Mesenchymal stem cell (in vitro differentiated cells and primary cell): ENCODE measurements around the gene CYSTM1.

Source experiments
- DNase-seq: peaks from one replicate; pipeline ENCODE4 v3.0.0-alpha.2; 2013
- H2AFZ ChIP-seq: one replicate; pipeline ENCODE4 v1.6.1; 2013; ENCODE audit warnings: low read depth, mild to moderate bottlenecking, control low read depth, inconsistent platforms, low read length, moderate library complexity
- H2AK5ac ChIP-seq: 2 replicates; pipeline ENCODE4 v1.6.1; 2013; ENCODE audit warnings: low read length, moderate library complexity, mild to moderate bottlenecking, inconsistent platforms; ENCODE audit not compliant: severe bottlenecking
- H2BK120ac ChIP-seq: one replicate; pipeline ENCODE4 v1.6.1; 2013; ENCODE audit warnings: low read depth, mild to moderate bottlenecking, inconsistent platforms, low read length, moderate library complexity
- H2BK12ac ChIP-seq, 2 experiments: one replicate each; pipeline ENCODE4 v1.6.1; 2013; ENCODE audit warnings: inconsistent platforms in 2 of 2, low read length in 2 of 2, mild to moderate bottlenecking in 2 of 2, moderate library complexity in 2 of 2, control low read depth in 1 of 2
- H2BK15ac ChIP-seq: one replicate; pipeline ENCODE4 v1.6.1; 2013; ENCODE audit warnings: mild to moderate bottlenecking, low read depth, inconsistent platforms; ENCODE audit not compliant: poor library complexity, severe bottlenecking
- H2BK5ac ChIP-seq: 2 replicates; pipeline ENCODE4 v1.6.1; 2013; ENCODE audit warnings: low read depth, mild to moderate bottlenecking, low read length, control low read depth, inconsistent platforms; ENCODE audit not compliant: poor library complexity, severe bottlenecking
- H3K14ac ChIP-seq, 2 experiments: one replicate each; pipeline ENCODE4 v1.6.1; 2013; ENCODE audit warnings: inconsistent platforms in 2 of 2, low read length in 2 of 2, control low read depth in 1 of 2, mild to moderate bottlenecking in 1 of 2, moderate library complexity in 1 of 2
- H3K18ac ChIP-seq, 2 experiments: one replicate each; pipeline ENCODE4 v1.6.1; 2013; ENCODE audit warnings: inconsistent platforms in 2 of 2, low read length in 2 of 2, control low read depth in 1 of 2, low read depth in 1 of 2, mild to moderate bottlenecking in 1 of 2
- H3K23ac ChIP-seq, 2 experiments: one replicate each; pipeline ENCODE4 v1.6.1; 2013; ENCODE audit warnings: inconsistent platforms in 2 of 2, low read length in 2 of 2, mild to moderate bottlenecking in 2 of 2, moderate library complexity in 2 of 2, control low read depth in 1 of 2
- H3K27ac ChIP-seq: 2 replicates; pipeline ENCODE4 v1.5.1; 2013; ENCODE audit warnings: mild to moderate bottlenecking, moderate library complexity, low read length, control low read depth, inconsistent platforms; ENCODE audit not compliant: poor library complexity, severe bottlenecking
- H3K27me3 ChIP-seq, 2 experiments: 2 replicates each; pipeline versions ENCODE4 v1.6.1 to v1.7.0; 2013; ENCODE audit warnings: low read length in 2 of 2, mild to moderate bottlenecking in 2 of 2, moderate library complexity in 2 of 2, control low read depth in 1 of 2, inconsistent platforms in 1 of 2; ENCODE audit not compliant: control insufficient read depth in 1 of 2, insufficient read depth in 1 of 2
- H3K36me3 ChIP-seq, 2 experiments: 2 replicates each; pipeline versions ENCODE4 v1.6.1 to v1.7.0; 2013; ENCODE audit warnings: low read length in 2 of 2, control low read depth in 1 of 2, inconsistent platforms in 1 of 2, low read depth in 1 of 2, mild to moderate bottlenecking in 1 of 2; ENCODE audit not compliant: insufficient read depth in 2 of 2, control insufficient read depth in 1 of 2
- H3K4ac ChIP-seq, 2 experiments: one replicate each; pipeline ENCODE4 v1.6.1; 2013; ENCODE audit warnings: inconsistent platforms in 2 of 2, low read length in 2 of 2, mild to moderate bottlenecking in 2 of 2, moderate library complexity in 2 of 2, control low read depth in 1 of 2, low read depth in 1 of 2
- H3K4me1 ChIP-seq: 2 replicates; pipeline ENCODE4 v1.6.1; 2013; ENCODE audit warnings: low read depth, low read length, control low read depth; ENCODE audit not compliant: control insufficient read depth, insufficient read depth
- H3K4me2 ChIP-seq: 2 replicates; pipeline ENCODE4 v1.6.1; 2013; ENCODE audit warnings: low read length, mild to moderate bottlenecking, inconsistent platforms; ENCODE audit not compliant: poor library complexity, severe bottlenecking
- H3K4me3 ChIP-seq, 2 experiments: 2 replicates each; pipeline versions ENCODE4 v1.5.1 to v1.7.0; 2013; ENCODE audit warnings: low read length in 2 of 2, mild to moderate bottlenecking in 2 of 2, control low read depth in 1 of 2, low read depth in 1 of 2; ENCODE audit not compliant: insufficient read depth in 1 of 2
- H3K79me1 ChIP-seq: replicated peaks from 2 replicates; pipeline ENCODE4 v1.6.1; 2013; ENCODE audit warnings: mild to moderate bottlenecking, control low read depth, low read length, inconsistent platforms; ENCODE audit not compliant: poor library complexity, severe bottlenecking
- H3K9ac ChIP-seq: 2 replicates; pipeline ENCODE4 v1.7.0; 2013; ENCODE audit warnings: mild to moderate bottlenecking, low read length, moderate library complexity
- H3K9me3 ChIP-seq: 2 replicates; pipeline ENCODE4 v1.7.0; 2013; ENCODE audit warnings: mild to moderate bottlenecking, low read length; ENCODE audit not compliant: control insufficient read depth
- H4K8ac ChIP-seq: one replicate; pipeline ENCODE4 v1.6.1; 2013; ENCODE audit warnings: inconsistent platforms, mild to moderate bottlenecking, low read length, moderate library complexity
- H4K91ac ChIP-seq: one replicate; pipeline ENCODE4 v1.6.1; 2013; ENCODE audit warnings: mild to moderate bottlenecking, low read length, inconsistent platforms
- WGBS: methylation state at CpG from one replicate; pipeline ENCODE4 v1.1.7; 2013; ENCODE audit warnings: mixed read lengths; 5-methylcytosine and 5-hydroxymethylcytosine counted together

Gene CYSTM1

GRCh38 chr5:140150201-140150600 is 24.8 kb upstream of the CYSTM1 start:
- Histone ChIP-seq H2AK5ac (no peak overlapping the region), H3K9ac (no peak overlapping the region), H3K27me3 (peaks cover 0 to 64% of the 10 kb centered on the region in 2 experiments), H3K4ac (no peak overlapping the region), H3K36me3 (no peaks in the 10 kb centered on the region), H3K4me3 (no peak overlapping the region), H3K23ac (no peak overlapping the region), H3K14ac (no peak overlapping the region), H3K27ac (no peak overlapping the region), H3K4me2 (no peak overlapping the region), H3K4me1 (peaks cover 12% of the 10 kb centered on the region), H2BK5ac (no peak overlapping the region), H3K9me3 (no peaks in the 10 kb centered on the region), H2BK15ac (no peak overlapping the region), H4K91ac (no peak overlapping the region), H2BK120ac (no peak overlapping the region), H2BK12ac (no peak overlapping the region), H4K8ac (no peak overlapping the region), H3K79me1 (peaks cover 13% of the 10 kb centered on the region), H3K18ac (no peak overlapping the region), H2AFZ (no peak overlapping the region)
- DNase-seq, result no peak
- 100% methylated on average over 2 of the region's 2 CpGs for WGBS

DNA sequence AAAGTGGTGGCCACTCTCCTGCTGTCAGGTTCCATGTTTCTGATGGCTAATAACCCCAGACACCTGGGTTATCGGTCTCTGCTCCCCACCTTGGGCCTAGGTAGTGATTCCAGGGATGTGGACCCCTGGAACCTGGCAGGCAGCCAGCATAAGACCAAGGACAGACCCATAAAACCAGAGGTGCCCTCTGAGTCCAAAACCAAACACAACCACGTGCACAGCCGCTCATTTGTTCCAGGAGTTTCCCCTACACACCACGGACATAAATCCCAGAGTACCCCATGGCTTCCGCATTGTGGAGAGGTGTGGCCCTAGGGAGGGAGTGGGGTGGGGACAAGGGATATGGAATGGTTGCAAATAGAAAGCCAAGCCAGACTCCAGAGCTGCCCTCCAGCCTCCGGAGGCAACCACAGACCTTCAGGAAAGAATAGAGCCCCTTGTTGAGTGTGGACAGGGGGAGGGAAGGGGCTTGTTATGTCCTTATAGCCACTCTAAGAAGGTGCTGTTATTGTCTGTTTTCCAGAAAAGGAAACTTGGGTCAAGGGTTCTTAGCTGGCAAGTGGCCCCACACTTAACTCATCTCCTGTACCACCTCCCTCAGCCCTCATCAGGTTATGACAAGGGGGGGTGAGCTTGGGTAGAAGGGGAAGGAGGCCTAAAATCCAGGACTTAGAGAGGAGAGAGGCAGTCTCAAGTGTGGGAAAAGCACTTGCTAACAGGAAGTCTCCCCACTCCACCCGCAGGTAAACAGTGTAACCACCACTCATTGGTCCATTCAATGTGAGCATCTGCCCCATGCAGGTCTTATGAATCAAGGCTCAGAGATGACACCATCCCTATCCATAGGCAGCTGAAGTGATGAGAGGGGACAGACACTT is 23.6 kb upstream of the CYSTM1 start:
- no peak overlapping the region for H3K4ac ChIP-seq
- no peak for DNase-seq
- H2AFZ ChIP-seq, result no peak overlapping the region
- H2BK120ac ChIP-seq, result no peak overlapping the region
- peaks cover 0 to 55% of the 10 kb centered on the region in 2 experiments for H3K27me3 ChIP-seq
- no peak overlapping the region for H3K4me3 ChIP-seq
- peaks cover 9% of the 10 kb centered on the region for H3K79me1 ChIP-seq
- H2BK15ac ChIP-seq, result no peak overlapping the region
- no peak overlapping the region for H2AK5ac ChIP-seq
- no peak overlapping the region for H2BK12ac ChIP-seq
- peaks cover 2% of the 10 kb centered on the region for H3K4me1 ChIP-seq
- H4K8ac ChIP-seq, result no peak overlapping the region
- H3K14ac ChIP-seq, result no peak overlapping the region
- H3K4me2 ChIP-seq, result no peak overlapping the region
- WGBS, result 90% methylated on average over 5 of the region's 7 CpGs
- H3K36me3 ChIP-seq, result no peaks in the 10 kb centered on the region
- no peaks in the 10 kb centered on the region for H3K9me3 ChIP-seq
- H2BK5ac ChIP-seq, result no peak overlapping the region
- H3K9ac ChIP-seq, result no peak overlapping the region
- H3K27ac ChIP-seq, result no peak overlapping the region
- H3K23ac ChIP-seq, result no peak overlapping the region
- H3K18ac ChIP-seq, result no peak overlapping the region
- no peak overlapping the region for H4K91ac ChIP-seq

- no peak overlapping the region for H3K4me2 ChIP-seq
- no peak overlapping the region for H3K9ac ChIP-seq
- no peaks in the 10 kb centered on the region for H3K9me3 ChIP-seq
- H3K4me1 ChIP-seq, result peaks cover under 1% of the 10 kb centered on the region
- H2BK120ac ChIP-seq, result no peak overlapping the region
- H3K36me3 ChIP-seq, result no peaks in the 10 kb centered on the region
- H3K23ac ChIP-seq, result no peak overlapping the region
- no peak overlapping the region for H4K91ac ChIP-seq
- H3K18ac ChIP-seq, result no peak overlapping the region
- H4K8ac ChIP-seq, result no peak overlapping the region
- no peak overlapping the region for H2AFZ ChIP-seq
- H2BK12ac ChIP-seq, result no peak overlapping the region
- H3K79me1 ChIP-seq, result peaks cover 9% of the 10 kb centered on the region
- H3K27ac ChIP-seq, result no peak overlapping the region
- H3K14ac ChIP-seq, result no peak overlapping the region
- no peak overlapping the region for H2BK5ac ChIP-seq
- no peak overlapping the region for H3K4me3 ChIP-seq
- WGBS, result 65% methylated on average over 21 of the region's 23 CpGs
- H2BK15ac ChIP-seq, result no peak overlapping the region
- no peak overlapping the region for H3K4ac ChIP-seq
- H3K27me3 ChIP-seq, result peaks cover 0 to 45% of the 10 kb centered on the region in 2 experiments
- DNase-seq, result no peak
- H2AK5ac ChIP-seq, result no peak overlapping the region
These were observed 22.7 kb upstream of the CYSTM1 start for GRCh38 chr5:140152022-140152999.

DNA sequence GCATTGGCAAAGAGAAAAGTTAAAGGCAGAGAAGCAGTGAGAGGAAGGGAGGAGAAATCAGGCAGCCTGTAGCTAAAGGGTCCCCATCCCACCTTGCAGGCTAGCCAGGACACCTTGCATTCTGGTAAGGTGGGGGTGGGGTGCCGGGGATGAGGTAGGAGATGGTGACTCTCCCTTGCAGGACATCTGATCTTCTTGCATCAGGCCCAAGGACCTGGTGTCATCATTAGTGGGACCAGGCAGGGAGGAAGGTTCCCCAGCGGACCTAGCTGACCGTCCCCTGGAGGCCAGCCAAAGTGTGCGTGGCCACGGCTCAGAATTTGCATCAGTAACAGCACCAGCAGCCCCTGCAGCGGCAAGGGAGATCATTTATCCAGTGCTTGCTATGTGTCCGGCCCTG is 21.7 kb upstream of the CYSTM1 start:
- H3K4me3 ChIP-seq, result no peak overlapping the region
- no peak for DNase-seq
- no peak overlapping the region for H3K14ac ChIP-seq
- H3K9ac ChIP-seq, result no peak overlapping the region
- H3K27me3 ChIP-seq, result peaks cover 0 to 36% of the 10 kb centered on the region in 2 experiments
- H3K4ac ChIP-seq, result no peak overlapping the region
- no peak overlapping the region for H2AK5ac ChIP-seq
- H4K8ac ChIP-seq, result no peak overlapping the region
- no peak overlapping the region for H3K23ac ChIP-seq
- no peak overlapping the region for H2AFZ ChIP-seq
- H3K27ac ChIP-seq, result no peak overlapping the region
- no peak overlapping the region for H2BK15ac ChIP-seq
- H2BK12ac ChIP-seq, result no peak overlapping the region
- H2BK120ac ChIP-seq, result no peak overlapping the region
- no peaks in the 10 kb centered on the region for H3K36me3 ChIP-seq
- peaks cover 3% of the 10 kb centered on the region for H3K79me1 ChIP-seq
- H3K18ac ChIP-seq, result no peak overlapping the region
- no peak overlapping the region for H4K91ac ChIP-seq
- H3K9me3 ChIP-seq, result no peaks in the 10 kb centered on the region
- no peak overlapping the region for H2BK5ac ChIP-seq
- 73% methylated on average over 7 of the region's 7 CpGs for WGBS
- peaks cover 3% of the 10 kb centered on the region for H3K4me1 ChIP-seq
- no peak overlapping the region for H3K4me2 ChIP-seq
